Activated T-helper 1 cell treated with anti-CD3 and anti-CD28 coated beads, Interleukin-12 subunit alpha, Interleukin-12 subunit beta, Interleukin-2, Interleukin-4 antibody, amounts not matched to agents 30 ng/mL and 10 ng/mL and 1 ng/mL, durations not matched to agents 14 hours and 24 hours and 36 hours (primary cell): ENCODE measurements around the gene SUOX. TPM values are rescaled to one million over a fixed set of nuclear protein-coding genes. Genes with fewer than 3 reads are reported as not detected.

Experiments used
- DNase-seq: peaks from one replicate; pipeline ENCODE4 v3.0.0; 2021; ENCODE audit warnings: low spot score
- H3K27ac Mint-ChIP-seq: one replicate; pipeline ENCODE4 v1.8.0; 2021; ENCODE audit warnings: mild to moderate bottlenecking, mixed read lengths
- H3K27me3 Mint-ChIP-seq: one replicate; pipeline ENCODE4 v1.8.0; 2022; ENCODE audit warnings: mild to moderate bottlenecking, moderate library complexity, mixed read lengths; ENCODE audit not compliant: insufficient read depth
- H3K36me3 Mint-ChIP-seq: one replicate; pipeline ENCODE4 v1.8.0; 2021; ENCODE audit warnings: low read depth, mixed read lengths
- H3K4me1 Mint-ChIP-seq: one replicate; pipeline ENCODE4 v1.8.0; 2021; ENCODE audit warnings: low read depth, mixed read lengths
- H3K4me3 Mint-ChIP-seq: one replicate; pipeline ENCODE4 v1.8.0; 2021; ENCODE audit warnings: mild to moderate bottlenecking, moderate library complexity, mixed read lengths
- H3K9me3 Mint-ChIP-seq: one replicate; pipeline ENCODE4 v1.8.0; 2021; ENCODE audit warnings: mixed read lengths
- intact Hi-C: fragments of 100-400 bp; cut with micrococcal nuclease; formaldehyde crosslinking; loops from one replicate; pipeline ENCODE4 v1.15.1; 2024
- total RNA-seq: library from RNA; stranded (reverse); gene quantifications from 2 replicates; pipeline ENCODE4 v1.2.3, GENCODE V29; 2022

The SUOX gene
- total RNA-seq = 12.0 and 12.9 TPM in 2 replicates

GRCh38 chr12:55996715-55997534 lies at the start of gene SUOX:
Gene SUOX, plus strand, starts transcription at chr12:55997276. Its CDS starts 4,946 bp downstream, at chr12:56002222.
- H3K36me3 Mint-ChIP-seq = peaks cover 12% of the 10 kb centered on the region
- no peaks in the 10 kb centered on the region for H3K27me3 Mint-ChIP-seq

GRCh38 chr12:55955344-55955743 lies 41.7 kb upstream of the SUOX start:
- Mint-ChIP-seq H3K27me3 (no peaks in the 10 kb centered on the region), H3K4me3 (no peak overlapping the region), H3K4me1 (no peaks in the 10 kb centered on the region), H3K27ac (no peak overlapping the region), H3K9me3 (no peaks in the 10 kb centered on the region), H3K36me3 (peaks cover 47% of the 10 kb centered on the region)
- intact Hi-C loops = no loop called here
- no peak for DNase-seq

More at GRCh38 chr12:55996715-55997534, at the start of gene SUOX:
- H3K9me3 Mint-ChIP-seq = no peaks in the 10 kb centered on the region
- peaks cover 30% of the 10 kb centered on the region for H3K4me1 Mint-ChIP-seq
- peak within 1 kb of the TSS; percentile 88 for H3K4me3 Mint-ChIP-seq
- H3K27ac Mint-ChIP-seq = peak within 1 kb of the TSS; percentile 64
- peak; percentile 50 for DNase-seq
- intact Hi-C loops = loop anchor here (1.0 kb wide), 8 partner anchors 10 to 121 kb away; partner anchors contain the start of genes IKZF4, PA2G4, RPS26 and ZC3H10

DNA sequence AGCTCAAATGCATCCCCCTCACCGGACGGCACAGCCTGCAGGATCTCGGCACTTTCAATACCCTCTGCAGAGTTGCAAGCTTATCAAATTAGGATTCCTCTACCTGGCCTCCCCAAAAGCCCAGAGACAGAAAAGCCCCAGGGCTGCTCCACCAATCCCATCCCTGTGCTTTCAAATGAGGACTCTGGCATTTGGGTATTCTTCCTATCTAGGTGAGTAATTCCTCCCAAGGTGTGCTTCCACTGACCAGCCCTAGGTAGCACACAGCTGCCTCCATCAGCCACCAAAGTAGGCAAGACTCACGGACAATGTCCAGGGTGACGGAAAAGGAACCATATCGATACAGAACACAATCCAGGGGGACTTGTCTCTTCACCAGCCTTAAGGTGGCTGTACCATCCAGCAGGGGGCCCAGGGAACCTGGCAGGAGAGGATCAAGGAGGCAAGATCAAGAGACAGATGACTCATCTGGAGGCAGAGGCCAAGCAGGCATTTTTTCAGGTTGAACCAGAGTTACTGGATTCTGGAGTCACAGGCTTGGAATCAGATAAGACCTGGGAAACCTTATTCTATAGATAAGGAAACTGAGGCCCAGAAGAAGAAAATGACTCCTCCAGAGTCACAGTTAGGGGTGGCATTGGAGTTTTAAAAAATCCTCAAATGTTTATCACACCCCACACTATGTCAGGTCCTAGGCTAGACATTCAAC lies 41.1 kb upstream of the SUOX start:
- intact Hi-C loops = no loop called here

GRCh38 chr12:55957106-55957859 lies 39.8 kb upstream of the SUOX start:
- Mint-ChIP-seq H3K27ac (no peak overlapping the region), H3K4me3 (no peak overlapping the region), H3K27me3 (no peaks in the 10 kb centered on the region), H3K36me3 (peaks cover 33% of the 10 kb centered on the region), H3K9me3 (no peaks in the 10 kb centered on the region), H3K4me1 (no peaks in the 10 kb centered on the region)
- no peak for DNase-seq
- intact Hi-C loops = no loop called here

More for the DNA sequence above, 41.1 kb upstream of the SUOX start:
- no peaks in the 10 kb centered on the region for H3K9me3 Mint-ChIP-seq
- peaks cover 47% of the 10 kb centered on the region for H3K36me3 Mint-ChIP-seq
- DNase-seq = no peak
- no peak overlapping the region for H3K4me3 Mint-ChIP-seq
- no peaks in the 10 kb centered on the region for H3K27me3 Mint-ChIP-seq
- no peaks in the 10 kb centered on the region for H3K4me1 Mint-ChIP-seq
- H3K27ac Mint-ChIP-seq = peak overlapping the region; percentile 19

DNA sequence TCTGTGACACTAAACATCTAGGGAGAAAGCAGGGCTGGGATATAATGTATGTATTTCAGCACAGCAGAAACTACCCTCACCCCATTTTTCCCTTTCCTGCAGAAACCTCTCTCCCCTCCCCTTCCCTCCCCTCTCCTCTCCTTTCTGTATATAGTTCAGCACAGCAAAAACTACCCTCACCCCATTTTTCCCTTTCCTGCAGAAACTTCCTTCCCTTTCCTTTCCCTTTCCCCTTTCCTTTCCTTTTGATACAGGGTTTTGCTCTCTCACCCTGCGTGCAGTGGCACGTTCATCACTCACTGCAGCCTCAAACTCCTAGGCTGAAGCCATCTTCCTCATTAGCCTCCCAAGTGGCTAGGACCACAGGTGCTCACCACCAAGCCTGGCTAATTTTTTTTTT lies 33.3 kb upstream of the SUOX start:
- no peak overlapping the region for H3K27ac Mint-ChIP-seq
- intact Hi-C loops = no loop called here

GRCh38 chr12:55965240-55965639 lies 31.8 kb upstream of the SUOX start:
- Mint-ChIP-seq H3K27me3 (no peaks in the 10 kb centered on the region), H3K27ac (no peak overlapping the region), H3K4me3 (peak overlapping the region; percentile 98), H3K36me3 (peaks cover 15% of the 10 kb centered on the region), H3K9me3 (no peaks in the 10 kb centered on the region), H3K4me1 (peaks cover 34% of the 10 kb centered on the region)
- intact Hi-C loops = no loop called here
- no peak for DNase-seq

More for the DNA sequence above, 33.3 kb upstream of the SUOX start:
- H3K9me3 Mint-ChIP-seq = no peaks in the 10 kb centered on the region
- no peak for DNase-seq
- H3K4me1 Mint-ChIP-seq = peaks cover 34% of the 10 kb centered on the region
- H3K4me3 Mint-ChIP-seq = no peak overlapping the region
- H3K27me3 Mint-ChIP-seq = no peaks in the 10 kb centered on the region
- H3K36me3 Mint-ChIP-seq = peaks cover 11% of the 10 kb centered on the region

GRCh38 chr12:55965941-55966407 lies 31.1 kb upstream of the SUOX start, which contains the start of gene PMEL:
Gene PMEL, minus strand, starts transcription at chr12:55966042. Its CDS starts 31 bp downstream, at chr12:55966011.
- H3K4me3 Mint-ChIP-seq = peak within 1 kb of the TSS; percentile 98
- intact Hi-C loops = loop anchor here (1.0 kb wide), 3 partner anchors 8 to 41 kb away; partner anchors contain the start of gene RAB5B
- H3K27me3 Mint-ChIP-seq = no peaks in the 10 kb centered on the region
- DNase-seq = no peak
- H3K9me3 Mint-ChIP-seq = no peaks in the 10 kb centered on the region
- peaks cover 34% of the 10 kb centered on the region for H3K4me1 Mint-ChIP-seq
- H3K36me3 Mint-ChIP-seq = peaks cover 20% of the 10 kb centered on the region
- H3K27ac Mint-ChIP-seq = peak within 1 kb of the TSS; percentile 90

- H3K27ac Mint-ChIP-seq = peak within 1 kb of the TSS; percentile 90
- intact Hi-C loops = loop anchor here (1.0 kb wide), 3 partner anchors 8 to 41 kb away; partner anchors contain the start of gene RAB5B
- no peaks in the 10 kb centered on the region for H3K27me3 Mint-ChIP-seq
- DNase-seq = peak; percentile 89
- H3K4me1 Mint-ChIP-seq = peaks cover 34% of the 10 kb centered on the region
- peaks cover 21% of the 10 kb centered on the region for H3K36me3 Mint-ChIP-seq
- H3K4me3 Mint-ChIP-seq = peak within 1 kb of the TSS; percentile 98
- H3K9me3 Mint-ChIP-seq = no peaks in the 10 kb centered on the region
Measured at GRCh38 chr12:55966408-55967281, 30.4 kb upstream of the SUOX start, which contains the start of gene CDK2. Gene CDK2, plus strand, starts transcription at chr12:55966830. Its CDS starts 179 bp downstream, at chr12:55967009.

DNA sequence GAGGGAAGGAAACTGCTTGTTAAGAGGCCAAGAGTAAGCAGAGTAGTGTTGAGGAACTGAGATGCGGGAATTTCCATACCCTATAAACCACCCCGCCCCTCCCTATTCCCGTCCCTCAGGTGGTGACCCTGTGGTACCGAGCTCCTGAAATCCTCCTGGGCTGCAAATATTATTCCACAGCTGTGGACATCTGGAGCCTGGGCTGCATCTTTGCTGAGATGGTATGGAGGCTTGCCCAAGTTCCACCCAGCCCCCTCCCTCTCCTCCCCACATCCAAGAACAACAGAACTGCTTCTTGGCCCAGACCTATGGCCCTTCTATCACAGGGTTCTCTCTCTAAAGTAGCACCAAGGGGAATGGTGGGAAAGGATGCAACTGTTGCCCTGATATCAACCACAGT lies 27.7 kb upstream of the SUOX start:
- Mint-ChIP-seq H3K9me3 (no peaks in the 10 kb centered on the region), H3K36me3 (peaks cover 21% of the 10 kb centered on the region)

GRCh38 chr12:55970775-55971174 lies 26.3 kb upstream of the SUOX start:
- DNase-seq = no peak
- H3K36me3 Mint-ChIP-seq = peaks cover 23% of the 10 kb centered on the region
- H3K4me1 Mint-ChIP-seq = peaks cover 34% of the 10 kb centered on the region
- no peaks in the 10 kb centered on the region for H3K9me3 Mint-ChIP-seq
- no peaks in the 10 kb centered on the region for H3K27me3 Mint-ChIP-seq
- intact Hi-C loops = loop anchor here (5.0 kb wide), 2 partner anchors 252 to 1027 kb away; partner anchors contain the start of genes NABP2 and RNF41
- H3K4me3 Mint-ChIP-seq = no peak overlapping the region
- no peak overlapping the region for H3K27ac Mint-ChIP-seq

More for the DNA sequence above, 27.7 kb upstream of the SUOX start:
- H3K27me3 Mint-ChIP-seq = no peaks in the 10 kb centered on the region
- intact Hi-C loops = no loop called here
- DNase-seq = no peak
- peaks cover 41% of the 10 kb centered on the region for H3K4me1 Mint-ChIP-seq
- H3K27ac Mint-ChIP-seq = no peak overlapping the region
- H3K4me3 Mint-ChIP-seq = no peak overlapping the region

DNA sequence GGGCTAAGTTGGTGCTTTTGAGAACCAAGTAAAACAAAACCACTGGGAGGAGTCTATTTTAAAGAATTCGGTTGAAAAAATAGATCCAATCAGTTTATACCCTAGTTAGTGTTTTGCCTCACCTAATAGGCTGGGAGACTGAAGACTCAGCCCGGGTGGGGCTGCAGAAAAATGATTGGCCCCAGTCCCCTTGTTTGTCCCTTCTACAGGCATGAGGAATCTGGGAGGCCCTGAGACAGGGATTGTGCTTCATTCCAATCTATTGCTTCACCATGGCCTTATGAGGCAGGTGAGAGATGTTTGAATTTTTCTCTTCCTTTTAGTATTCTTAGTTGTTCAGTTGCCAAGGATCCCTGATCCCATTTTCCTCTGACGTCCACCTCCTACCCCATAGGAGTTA lies 25.0 kb upstream of the SUOX start:
- H3K27me3 Mint-ChIP-seq = no peaks in the 10 kb centered on the region
- H3K36me3 Mint-ChIP-seq = peaks cover 24% of the 10 kb centered on the region
- DNase-seq = no peak
- peak overlapping the region; percentile 15 for H3K4me3 Mint-ChIP-seq
- no peaks in the 10 kb centered on the region for H3K9me3 Mint-ChIP-seq
- peaks cover 29% of the 10 kb centered on the region for H3K4me1 Mint-ChIP-seq
- intact Hi-C loops = loop anchor here (2.0 to 5.0 kb wide), 3 partner anchors 49 to 1025 kb away; partner anchors contain the start of genes IKZF4, NABP2 and RNF41
- H3K27ac Mint-ChIP-seq = no peak overlapping the region
